ENCODE measurements around the gene CT55.
"Not testable (repeated sequence)": the region's sequence is repeated elsewhere in the genome, so short reads cannot be mapped to it uniquely, and the experiment has no call there.

Gene CT55

DNA sequence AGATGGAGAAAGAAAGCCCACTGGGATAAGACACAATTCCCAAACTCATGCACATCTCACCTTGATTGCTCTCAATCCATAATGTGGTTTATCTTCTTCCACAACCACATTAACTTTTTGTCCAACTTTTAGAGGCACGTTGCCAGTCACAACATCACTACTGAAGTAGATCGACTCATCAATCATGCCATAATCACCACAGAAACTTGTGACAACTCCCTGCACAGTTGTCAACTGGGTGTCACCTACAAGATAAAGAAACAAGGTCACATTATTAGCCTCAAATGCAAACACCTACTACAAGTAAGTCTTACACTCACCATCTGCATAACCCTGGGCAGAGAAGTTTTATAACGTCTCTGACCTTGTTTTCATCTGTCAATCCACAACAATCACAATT, 1.7 kb downstream of the CT55 start:
- H3K4me3 ChIP-seq (ENCODE audit: insufficient read depth, low read depth, low read length, poor library complexity, severe bottlenecking); H3K27me3 ChIP-seq (replicated peaks; ENCODE audit: control insufficient read depth, insufficient read depth, low read length, poor library complexity, severe bottlenecking); H3K27ac ChIP-seq (ENCODE audit: insufficient read depth, low read length, poor library complexity, severe bottlenecking); H3K9me3 ChIP-seq (ENCODE audit: control insufficient read depth, low read length); H3K36me3 ChIP-seq (ENCODE audit: control insufficient read depth, insufficient read depth, low read length); H3K4me1 ChIP-seq (ENCODE audit: control insufficient read depth, insufficient read depth, low read length, poor library complexity, severe bottlenecking); DNase-seq: not testable (repeated sequence)

DNA sequence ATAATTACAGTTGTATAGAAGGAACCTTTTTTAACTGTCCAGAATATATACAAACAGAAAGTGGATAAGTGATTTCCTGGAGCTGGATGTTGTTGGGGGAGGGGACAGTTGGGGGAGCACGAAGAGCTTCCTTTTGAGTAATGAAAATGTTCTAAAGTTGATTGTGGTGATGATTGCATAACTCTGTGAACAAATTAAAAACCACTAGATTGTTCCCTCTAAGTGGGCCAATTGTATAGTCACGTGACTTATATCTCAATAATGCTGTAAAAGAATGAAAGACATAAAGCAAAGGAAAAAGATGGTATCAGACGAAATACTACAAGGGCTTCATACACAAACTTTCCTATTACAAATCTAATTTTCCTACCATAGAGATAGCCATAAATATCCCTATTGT, 2.7 kb downstream of the CT55 start:
- Histone ChIP-seq H3K36me3 (ENCODE audit: control insufficient read depth, insufficient read depth, low read length) (no peaks in the 10 kb centered on the region), H3K9me3 (ENCODE audit: control insufficient read depth, low read length) (no peaks in the 10 kb centered on the region), H3K27me3 (replicated peaks; ENCODE audit: control insufficient read depth, insufficient read depth, low read length, poor library complexity, severe bottlenecking) (no peaks in the 10 kb centered on the region), H3K27ac (ENCODE audit: insufficient read depth, low read length, poor library complexity, severe bottlenecking) (no peak overlapping the region), H3K4me1 (ENCODE audit: control insufficient read depth, insufficient read depth, low read length, poor library complexity, severe bottlenecking) (no peaks in the 10 kb centered on the region), H3K4me3 (ENCODE audit: insufficient read depth, low read depth, low read length, poor library complexity, severe bottlenecking) (no peak overlapping the region)
- DNase-seq = no peak

- not testable (repeated sequence) for H3K9me3 ChIP-seq (ENCODE audit: control insufficient read depth, low read length); H3K4me1 ChIP-seq (ENCODE audit: control insufficient read depth, insufficient read depth, low read length, poor library complexity, severe bottlenecking); H3K36me3 ChIP-seq (ENCODE audit: control insufficient read depth, insufficient read depth, low read length); H3K27me3 ChIP-seq (replicated peaks; ENCODE audit: control insufficient read depth, insufficient read depth, low read length, poor library complexity, severe bottlenecking); DNase-seq; H3K4me3 ChIP-seq (ENCODE audit: insufficient read depth, low read depth, low read length, poor library complexity, severe bottlenecking); H3K27ac ChIP-seq (ENCODE audit: insufficient read depth, low read length, poor library complexity, severe bottlenecking)
Observed at GRCh38 chrX:135154688-135155087, 16.5 kb downstream of the CT55 start.

DNA sequence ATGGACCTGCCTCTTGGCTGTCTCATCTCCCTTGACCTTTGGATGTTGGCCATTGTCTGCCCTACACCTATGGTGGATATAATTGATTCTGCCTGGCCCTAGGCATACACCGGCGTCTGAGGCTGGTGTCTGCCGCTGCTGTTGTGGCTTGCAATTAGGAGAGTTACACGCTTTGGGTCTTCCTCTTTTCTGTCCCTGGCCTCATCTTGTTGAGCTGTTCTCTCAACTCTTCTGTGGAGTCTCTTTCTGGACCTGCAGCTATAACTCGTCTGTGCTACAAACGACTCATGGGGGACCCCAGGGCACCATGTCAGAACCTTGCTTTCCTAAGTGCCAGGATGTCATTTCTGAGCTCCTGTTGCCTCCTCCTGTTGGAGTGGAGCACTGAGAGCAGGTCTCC, 45.1 kb downstream of the CT55 start:
- not testable (repeated sequence) for H3K27ac ChIP-seq (ENCODE audit: insufficient read depth, low read length, poor library complexity, severe bottlenecking); H3K27me3 ChIP-seq (replicated peaks; ENCODE audit: control insufficient read depth, insufficient read depth, low read length, poor library complexity, severe bottlenecking); H3K36me3 ChIP-seq (ENCODE audit: control insufficient read depth, insufficient read depth, low read length); H3K9me3 ChIP-seq (ENCODE audit: control insufficient read depth, low read length); H3K4me1 ChIP-seq (ENCODE audit: control insufficient read depth, insufficient read depth, low read length, poor library complexity, severe bottlenecking); H3K4me3 ChIP-seq (ENCODE audit: insufficient read depth, low read depth, low read length, poor library complexity, severe bottlenecking); DNase-seq

GRCh38 chrX:135120056-135120576, 51.1 kb downstream of the CT55 start, which contains the start of gene ETDB:
ETDB (minus strand) TSS chrX:135120526; CDS start chrX:135119261, 1,265 bp downstream.
- H3K4me1 ChIP-seq (ENCODE audit: control insufficient read depth, insufficient read depth, low read length, poor library complexity, severe bottlenecking); H3K9me3 ChIP-seq (ENCODE audit: control insufficient read depth, low read length); H3K27ac ChIP-seq (ENCODE audit: insufficient read depth, low read length, poor library complexity, severe bottlenecking); DNase-seq; H3K4me3 ChIP-seq (ENCODE audit: insufficient read depth, low read depth, low read length, poor library complexity, severe bottlenecking); H3K36me3 ChIP-seq (ENCODE audit: control insufficient read depth, insufficient read depth, low read length); H3K27me3 ChIP-seq (replicated peaks; ENCODE audit: control insufficient read depth, insufficient read depth, low read length, poor library complexity, severe bottlenecking): not testable (repeated sequence)

DNA sequence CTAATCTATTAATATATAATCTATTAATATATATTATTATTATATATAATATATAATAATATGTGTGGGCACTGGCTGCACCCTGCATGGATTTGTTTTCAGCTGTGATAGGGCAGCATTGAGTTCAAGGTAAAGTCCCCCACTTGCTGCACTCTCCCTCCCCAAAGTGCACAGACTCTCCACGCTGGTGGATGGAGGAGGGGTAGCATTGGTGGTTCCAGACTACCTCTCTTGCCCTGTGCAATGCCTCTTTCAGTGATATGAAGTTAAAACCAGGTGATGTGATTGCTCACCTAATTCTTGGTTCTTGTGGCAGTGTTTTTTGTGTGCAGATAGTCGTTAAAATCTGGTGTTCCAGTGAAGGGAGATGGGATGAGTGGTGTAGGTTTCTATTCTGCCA, 55.1 kb downstream of the CT55 start:
- H3K9me3 ChIP-seq (ENCODE audit: control insufficient read depth, low read length); H3K4me3 ChIP-seq (ENCODE audit: insufficient read depth, low read depth, low read length, poor library complexity, severe bottlenecking); H3K27me3 ChIP-seq (replicated peaks; ENCODE audit: control insufficient read depth, insufficient read depth, low read length, poor library complexity, severe bottlenecking); H3K36me3 ChIP-seq (ENCODE audit: control insufficient read depth, insufficient read depth, low read length); H3K4me1 ChIP-seq (ENCODE audit: control insufficient read depth, insufficient read depth, low read length, poor library complexity, severe bottlenecking); H3K27ac ChIP-seq (ENCODE audit: insufficient read depth, low read length, poor library complexity, severe bottlenecking); DNase-seq: not testable (repeated sequence)

DNA sequence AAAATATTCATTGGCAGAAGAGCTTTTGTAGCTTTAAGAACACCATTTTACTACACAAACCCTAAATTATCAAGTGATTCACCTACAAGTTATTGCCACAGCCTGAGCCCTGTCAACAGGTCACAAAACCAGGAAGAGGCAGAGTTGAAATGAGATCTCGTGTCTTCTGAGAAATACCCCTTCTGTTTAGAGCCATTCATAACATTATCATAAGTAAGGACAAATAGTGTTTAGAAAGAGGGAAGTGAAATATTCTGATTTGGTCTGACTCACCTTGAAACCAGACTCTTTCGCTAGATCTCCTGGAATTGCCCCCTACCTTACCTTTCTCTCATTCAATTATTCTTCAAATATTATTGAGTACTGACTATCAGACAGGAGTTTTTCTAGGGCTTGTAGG, 56.8 kb downstream of the CT55 start:
- Histone ChIP-seq H3K36me3 (ENCODE audit: control insufficient read depth, insufficient read depth, low read length) (no peaks in the 10 kb centered on the region), H3K27ac (ENCODE audit: insufficient read depth, low read length, poor library complexity, severe bottlenecking) (no peak overlapping the region), H3K9me3 (ENCODE audit: control insufficient read depth, low read length) (no peaks in the 10 kb centered on the region), H3K4me1 (ENCODE audit: control insufficient read depth, insufficient read depth, low read length, poor library complexity, severe bottlenecking) (no peaks in the 10 kb centered on the region), H3K4me3 (ENCODE audit: insufficient read depth, low read depth, low read length, poor library complexity, severe bottlenecking) (no peak overlapping the region), H3K27me3 (replicated peaks; ENCODE audit: control insufficient read depth, insufficient read depth, low read length, poor library complexity, severe bottlenecking) (peaks cover 5% of the 10 kb centered on the region)
- DNase-seq = no peak

DNA sequence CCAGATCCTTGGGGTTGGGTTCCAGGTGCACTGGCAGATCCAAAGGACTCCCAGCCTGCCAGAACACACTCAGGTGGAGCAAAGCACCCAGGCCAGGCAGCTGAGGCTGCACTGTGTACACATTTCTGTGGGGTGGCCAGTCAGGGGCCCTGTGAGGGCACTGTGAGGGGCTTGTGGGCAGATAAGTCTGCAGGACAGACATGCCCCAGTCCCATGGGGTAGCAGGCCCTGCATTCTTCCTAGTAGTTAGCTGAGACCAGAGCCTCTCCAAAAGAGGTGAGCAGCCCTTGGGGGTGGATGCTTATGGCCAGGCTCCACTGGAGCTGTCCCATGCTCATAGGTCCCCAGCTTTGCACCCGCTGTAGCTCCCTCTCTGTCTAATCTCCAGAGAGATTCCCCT, 58.5 kb downstream of the CT55 start:
- no peak for DNase-seq
- Histone ChIP-seq H3K36me3 (ENCODE audit: control insufficient read depth, insufficient read depth, low read length) (no peaks in the 10 kb centered on the region), H3K4me1 (ENCODE audit: control insufficient read depth, insufficient read depth, low read length, poor library complexity, severe bottlenecking) (no peaks in the 10 kb centered on the region), H3K27me3 (replicated peaks; ENCODE audit: control insufficient read depth, insufficient read depth, low read length, poor library complexity, severe bottlenecking) (peaks cover 5% of the 10 kb centered on the region), H3K27ac (ENCODE audit: insufficient read depth, low read length, poor library complexity, severe bottlenecking) (no peak overlapping the region), H3K9me3 (ENCODE audit: control insufficient read depth, low read length) (no peaks in the 10 kb centered on the region), H3K4me3 (ENCODE audit: insufficient read depth, low read depth, low read length, poor library complexity, severe bottlenecking) (no peak overlapping the region)

DNA sequence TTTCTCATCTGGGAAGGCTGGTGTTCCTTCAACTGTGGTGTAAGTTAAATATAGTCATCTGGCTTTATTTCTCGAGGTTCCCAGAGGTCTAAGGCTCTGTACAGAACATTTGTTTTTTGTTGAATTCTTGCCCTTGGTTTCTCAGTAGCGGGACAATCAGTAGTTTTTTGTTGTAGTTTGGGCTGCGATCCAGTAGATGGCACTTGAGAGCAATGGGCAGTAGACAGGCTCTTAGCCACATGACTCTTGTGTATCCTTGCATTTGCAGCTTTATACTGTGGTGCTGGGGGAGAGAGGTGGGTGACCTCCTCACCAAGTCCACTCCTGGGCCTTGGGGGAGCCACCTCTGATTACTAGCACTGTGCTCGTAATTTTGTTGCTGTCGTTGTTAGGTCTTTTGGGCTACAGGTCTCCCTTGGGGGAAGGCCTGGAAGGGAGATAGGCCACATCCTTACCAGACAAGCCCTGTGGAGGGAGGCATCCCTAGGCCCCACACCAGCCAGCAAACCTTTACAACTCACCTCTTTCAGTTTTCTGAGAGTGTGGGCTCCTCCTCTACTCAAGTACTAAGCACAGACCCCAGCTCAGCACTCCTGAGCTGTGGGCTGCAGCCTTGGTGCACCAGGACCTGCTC, 59.0 kb downstream of the CT55 start:
- no peak overlapping the region for H3K4me3 ChIP-seq (ENCODE audit: insufficient read depth, low read depth, low read length, poor library complexity, severe bottlenecking)
- peaks cover 5% of the 10 kb centered on the region for H3K27me3 ChIP-seq (replicated peaks; ENCODE audit: control insufficient read depth, insufficient read depth, low read length, poor library complexity, severe bottlenecking)
- DNase-seq = no peak
- no peaks in the 10 kb centered on the region for H3K4me1 ChIP-seq (ENCODE audit: control insufficient read depth, insufficient read depth, low read length, poor library complexity, severe bottlenecking)
- no peak overlapping the region for H3K27ac ChIP-seq (ENCODE audit: insufficient read depth, low read length, poor library complexity, severe bottlenecking)
- no peaks in the 10 kb centered on the region for H3K9me3 ChIP-seq (ENCODE audit: control insufficient read depth, low read length)
- H3K36me3 ChIP-seq (ENCODE audit: control insufficient read depth, insufficient read depth, low read length) = no peaks in the 10 kb centered on the region

- H3K4me3 ChIP-seq (ENCODE audit: insufficient read depth, low read depth, low read length, poor library complexity, severe bottlenecking) = no peak overlapping the region
- H3K9me3 ChIP-seq (ENCODE audit: control insufficient read depth, low read length) = no peaks in the 10 kb centered on the region
- no peak overlapping the region for H3K27ac ChIP-seq (ENCODE audit: insufficient read depth, low read length, poor library complexity, severe bottlenecking)
- H3K27me3 ChIP-seq (replicated peaks; ENCODE audit: control insufficient read depth, insufficient read depth, low read length, poor library complexity, severe bottlenecking) = peaks cover 5% of the 10 kb centered on the region
- H3K36me3 ChIP-seq (ENCODE audit: control insufficient read depth, insufficient read depth, low read length) = no peaks in the 10 kb centered on the region
- DNase-seq = no peak
- H3K4me1 ChIP-seq (ENCODE audit: control insufficient read depth, insufficient read depth, low read length, poor library complexity, severe bottlenecking) = no peaks in the 10 kb centered on the region
Observed at GRCh38 chrX:135109554-135109953, 61.6 kb downstream of the CT55 start.

Data from effector memory CD4-positive, alpha-beta T cell (primary cell).